ENCODE data around the gene TRIM31.

GRCh38 chr6:30157999-30158398 is 45.1 kb upstream of the TRIM31 start:
- TF ChIP-seq EZH2 (IDR thresholded peaks at IDR 0.05) (no peak), POLR2AphosphoS5 (IDR thresholded peaks at IDR 0.05; ENCODE audit: borderline replicate concordance, low read depth, low read length) (no peak)
